Psoas muscle (tissue), 8 donors: ENCODE measurements around the gene CNOT6. TPM values are rescaled to one million over a fixed set of nuclear protein-coding genes. Genes with fewer than 3 reads are reported as not detected.

Experiments
- ATAC-seq, 4 donors: fragments of 200-7000 bp; cut with Tn5 transposase; one replicate each; pipeline ENCODE4 v1.9.1; 2020; ENCODE audit warnings: moderate library complexity in 3 of 4, mild to moderate bottlenecking in 2 of 4
- DNase-seq, 2 donors: peaks; one replicate each; pipeline ENCODE4 v3.0.0-alpha.2; 2020
- H3K27ac ChIP-seq: fragments of 200-600 bp; one replicate; pipeline ENCODE4 v1.8.0; 2022
- H3K27me3 ChIP-seq, 3 donors: fragments of 200-600 bp in 1 of 3; one replicate each; pipeline versions ENCODE4 v1.6.1 to v1.8.0; 2013 to 2022; ENCODE audit warnings: low read length in 2 of 3, mild to moderate bottlenecking in 2 of 3, moderate library complexity in 1 of 3; ENCODE audit not compliant: insufficient read depth in 3 of 3
- H3K36me3 ChIP-seq, 2 donors: fragments of 200-600 bp in 1 of 2; one replicate each; pipeline versions ENCODE4 v1.6.1 to v1.8.0; 2013 to 2022; ENCODE audit warnings: low read depth in 1 of 2, mild to moderate bottlenecking in 1 of 2, moderate library complexity in 1 of 2; ENCODE audit not compliant: insufficient read depth in 1 of 2
- H3K4me1 ChIP-seq: fragments of 200-600 bp; one replicate; pipeline ENCODE4 v1.8.0; 2022
- H3K4me3 ChIP-seq: fragments of 200-600 bp; one replicate; pipeline ENCODE4 v1.8.0; 2022; ENCODE audit warnings: mild to moderate bottlenecking
- H3K9me3 ChIP-seq: fragments of 200-600 bp; one replicate; pipeline ENCODE4 v1.8.0; 2022
- CTCF ChIP-seq: fragments of 200-600 bp; IDR thresholded peaks from one replicate; pipeline ENCODE4 v1.8.0; 2022; ENCODE audit warnings: antibody characterized with exemption
- WGBS, 3 donors: extraction: QIAGEN DNeasy Blood & Tissue Kit; methylation state at CpG; one replicate each; pipeline versions ENCODE4 v1.1.6 to v1.1.7; 2013; 5-methylcytosine and 5-hydroxymethylcytosine counted together
- intact Hi-C, 2 donors: fragments of 100-400 bp; cut with DNase I; formaldehyde crosslinking; loops; one replicate each; pipeline versions ENCODE4 v1.11.0 to v1.14.2; 2022
- polyA plus RNA-seq, 3 donors: library from polyadenylated mRNA; stranded (reverse); fragments of 200-250 nt; gene quantifications; one replicate each; pipeline ENCODE4 v1.2.3, GENCODE V29; 2013
- total RNA-seq, 4 donors: library from RNA; stranded (reverse); fragmentation: NEBNext Ultra II Directional in 2 of 4; extraction: Animal tissue kit (Norgen Biotek cat#: 25700) in 2 of 4; gene quantifications; one replicate each; pipeline versions ENCODE4 v1.2.1 to v1.2.4, GENCODE V29; 2021 to 2023
- donor health status: healthy with polysubstance abuse.
- donor health status: DM: no; HTN: no; CAD: no; lungs with moderate emphysema.
- donor health status: Bipolar disorder and iron deficiency.
- donor health status: healthy.
- donor health status: DM: yes; HTN: yes; CAD: no.
- donor health status: DM: no; HTN: no; CAD: no.
- donor health status: DM: no; HTN: no; CAD: no.
- donor health status: DM: yes; HTN: yes; CAD: no.

The CNOT6 gene
- total and polyA plus RNA-seq, 7 donors, result 3.6 to 13.7 (median 8.7) TPM

- no peak for DNase-seq
Measured at GRCh38 chr5:180625791-180626660, 131.8 kb downstream of the CNOT6 start.

GRCh38 chr5:180626661-180627385 is 132.6 kb downstream of the CNOT6 start:
- Histone ChIP-seq H3K27me3 (peaks cover 0 to 5% (median 3%) of the 10 kb centered on the region in 3 donors), H3K4me3 (no peak overlapping the region), H3K4me1 (no peaks in the 10 kb centered on the region), H3K9me3 (no peaks in the 10 kb centered on the region), H3K36me3 (no peaks in the 10 kb centered on the region), H3K27ac (no peak overlapping the region)
- no peak for TF ChIP-seq CTCF
- no peak for DNase-seq
- 59 to 66% (median 66%) methylated on average over 12 to 15 of the region's 15 CpGs for WGBS, 3 donors
- intact Hi-C loops, result no loop called here
- ATAC-seq, result no peak

More at GRCh38 chr5:180625791-180626660, 131.8 kb downstream of the CNOT6 start:
- H3K36me3 ChIP-seq, result no peaks in the 10 kb centered on the region
- H3K27me3 ChIP-seq, result peaks cover 0 to 5% (median 5%) of the 10 kb centered on the region in 3 donors
- H3K27ac ChIP-seq, result no peak overlapping the region
- peak in 1 of 4 donors; percentile 8 for ATAC-seq
- H3K4me3 ChIP-seq, result no peak overlapping the region
- TF ChIP-seq CTCF, result no peak
- 86 to 89% (median 87%) methylated on average over 25 of the region's 25 CpGs for WGBS, 3 donors
- intact Hi-C loops, result no loop called here
- no peaks in the 10 kb centered on the region for H3K4me1 ChIP-seq
- no peaks in the 10 kb centered on the region for H3K9me3 ChIP-seq

GRCh38 chr5:180627386-180628120 is 133.4 kb downstream of the CNOT6 start:
- Histone ChIP-seq H3K27ac (no peak overlapping the region), H3K4me1 (no peaks in the 10 kb centered on the region), H3K9me3 (no peaks in the 10 kb centered on the region), H3K27me3 (peaks cover 0 to 5% (median 3%) of the 10 kb centered on the region in 3 donors), H3K4me3 (no peak overlapping the region), H3K36me3 (no peaks in the 10 kb centered on the region)
- ATAC-seq (no peak), DNase-seq (no peak)
- intact Hi-C loops, result no loop called here
- WGBS, 3 donors, result 39 to 51% (median 40%) methylated on average over 12 of the region's 12 CpGs
- TF ChIP-seq CTCF, result no peak

Other genes starting within 250 kb of the CNOT6 start
- gene MAPK9, start 202.3 kb upstream of the CNOT6 start, total RNA-seq, result 10 to 100 TPM; 32.1 to 35.9 (median 34.6) TPM
- gene MAPK9, start 202.3 kb upstream of the CNOT6 start, polyA plus RNA-seq, result 10 to 100 TPM; 16.1 to 40.1 (median 17.1) TPM
- 1 to 10 TPM; 4.4 to 7.2 (median 6.5) TPM for gene GFPT2, start 141.0 kb upstream of the CNOT6 start, total RNA-seq
- gene GFPT2, start 141.0 kb upstream of the CNOT6 start, polyA plus RNA-seq, result 1 to 10 TPM; 2.0 to 2.4 (median 2.4) TPM
- gene SCGB3A1, start 97.1 kb downstream of the CNOT6 start, total RNA-seq, result under 1 TPM in 1 of 4 donors, not detected in 3; 0.46 TPM
- gene SCGB3A1, start 97.1 kb downstream of the CNOT6 start, polyA plus RNA-seq, result not detected
- 1 to 10 TPM; 3.3 to 7.3 (median 3.7) TPM for gene FLT4, start 155.2 kb downstream of the CNOT6 start, total RNA-seq
- 1 to 10 TPM; 1.7 to 3.7 (median 2.3) TPM for gene FLT4, start 155.2 kb downstream of the CNOT6 start, polyA plus RNA-seq
- not detected for gene OR2Y1, start 245.7 kb downstream of the CNOT6 start, total RNA-seq
- not detected for gene OR2Y1, start 245.7 kb downstream of the CNOT6 start, polyA plus RNA-seq